HG02938 (cell line): ENCODE measurements around the gene MYZAP.

ENCODE experiments used
- ATAC-seq: cut with Tn5 transposase; IDR thresholded peaks from one replicate; pipeline ENCODE4 v1.9.1; 2021; ENCODE audit warnings: mild to moderate bottlenecking, moderate library complexity; ENCODE audit not compliant: unreplicated experiment

The MYZAP gene

DNA sequence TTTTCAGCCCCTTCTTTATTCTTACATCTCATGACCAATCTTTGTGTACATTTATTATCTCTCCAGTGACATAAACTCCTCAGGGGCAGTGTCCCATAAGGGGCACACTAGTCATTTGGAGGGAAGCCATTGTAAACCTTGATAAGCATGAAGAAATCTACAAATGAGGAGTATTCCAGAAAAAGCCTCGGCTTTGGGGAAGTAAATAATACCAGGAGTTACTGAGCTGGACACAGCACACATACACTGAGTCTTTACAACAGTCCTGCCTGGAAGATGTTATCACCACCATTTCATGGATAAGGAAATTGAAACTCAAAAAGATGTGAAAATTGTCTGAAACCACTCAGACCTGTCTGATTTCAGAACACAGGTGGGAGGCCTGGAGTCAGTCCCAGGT is 99.4 kb downstream of the MYZAP start:
- ATAC-seq: no peak

DNA sequence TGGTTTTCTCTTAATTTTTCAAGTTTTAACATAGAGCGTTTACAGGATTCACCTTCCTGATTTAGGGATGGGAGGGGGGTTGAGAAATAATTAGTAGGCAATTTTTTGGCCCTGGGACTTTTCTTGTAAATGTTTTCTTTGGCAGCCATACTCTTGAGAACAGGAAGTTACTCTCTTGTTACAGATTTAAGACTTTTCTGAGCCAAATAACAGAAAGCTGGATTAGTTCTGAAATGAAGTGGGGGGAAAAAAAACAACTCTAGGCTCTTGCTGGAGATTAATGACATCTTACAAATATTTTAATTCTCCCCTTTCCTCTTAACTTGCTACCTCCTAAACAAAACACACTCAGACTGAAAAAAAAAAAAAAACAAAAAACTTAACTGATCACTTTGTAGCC is 101.0 kb downstream of the MYZAP start:
- no peak for ATAC-seq

GRCh38 chr15:57694279-57694678 is 102.6 kb downstream of the MYZAP start:
- ATAC-seq: no peak

- ATAC-seq: no peak
Measured at GRCh38 chr15:57696146-57696545, 104.4 kb downstream of the MYZAP start.

- ATAC-seq: no peak
Measured at GRCh38 chr15:57697588-57697987, 105.9 kb downstream of the MYZAP start.

DNA sequence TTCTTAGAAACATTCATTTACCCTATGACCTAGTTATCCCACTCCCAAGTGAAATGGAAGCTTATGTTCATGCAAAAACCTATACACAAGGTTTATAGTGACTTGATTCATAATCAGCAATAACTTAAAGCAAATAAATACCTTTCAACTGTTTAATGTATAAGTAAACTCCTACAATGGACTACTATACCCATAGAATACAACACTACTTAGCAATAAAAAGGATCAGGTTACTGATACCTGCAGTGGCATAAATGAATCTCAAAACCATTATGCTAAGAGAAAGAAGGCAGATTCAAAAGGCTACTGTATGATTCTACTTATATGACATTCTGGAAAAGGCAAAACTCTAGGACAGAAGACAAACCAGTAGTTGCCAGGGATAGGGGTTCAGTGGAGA is 106.5 kb downstream of the MYZAP start:
- no peak for ATAC-seq

DNA sequence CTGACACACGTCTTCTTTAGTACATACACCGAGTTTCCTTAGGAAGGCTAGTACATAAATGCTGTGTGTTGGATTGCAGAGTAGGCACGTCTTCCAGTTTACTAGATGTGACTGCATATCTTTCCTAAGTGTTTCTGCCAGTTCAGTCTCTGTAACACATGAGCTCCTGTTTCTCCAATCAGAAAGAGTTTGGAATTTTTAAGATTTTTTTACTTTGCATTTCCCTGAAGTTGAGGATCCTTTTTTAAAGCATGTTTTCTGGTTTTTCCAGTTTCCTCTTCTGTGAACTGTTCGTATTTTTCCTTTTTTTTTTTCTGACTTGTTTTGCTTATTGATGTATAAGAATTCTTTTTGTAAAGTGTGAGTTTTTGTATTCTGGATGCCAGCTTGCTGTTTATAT is 107.3 kb downstream of the MYZAP start:
- no peak for ATAC-seq

DNA sequence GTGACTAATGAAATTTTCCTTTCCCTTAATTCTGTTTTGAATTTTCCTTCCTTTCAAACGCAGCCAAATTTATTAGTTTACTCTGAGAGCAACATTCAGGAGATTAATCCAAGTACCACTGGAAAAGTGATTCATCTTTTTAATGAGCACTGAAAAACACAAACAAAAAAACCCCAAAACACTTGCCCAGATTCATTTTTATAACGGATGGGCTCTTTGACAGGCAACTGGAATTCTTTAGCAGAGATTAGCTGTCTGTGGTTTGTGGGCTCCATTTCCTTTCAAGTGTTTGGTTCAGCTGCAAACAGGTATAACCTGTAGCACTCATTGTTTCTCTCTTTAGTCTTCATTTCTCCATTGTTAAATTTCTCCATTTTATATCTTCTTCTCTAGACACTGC is 111.7 kb downstream of the MYZAP start:
- ATAC-seq: no peak

- ATAC-seq: no peak
Measured at GRCh38 chr15:57704441-57704840, 112.7 kb downstream of the MYZAP start.

DNA sequence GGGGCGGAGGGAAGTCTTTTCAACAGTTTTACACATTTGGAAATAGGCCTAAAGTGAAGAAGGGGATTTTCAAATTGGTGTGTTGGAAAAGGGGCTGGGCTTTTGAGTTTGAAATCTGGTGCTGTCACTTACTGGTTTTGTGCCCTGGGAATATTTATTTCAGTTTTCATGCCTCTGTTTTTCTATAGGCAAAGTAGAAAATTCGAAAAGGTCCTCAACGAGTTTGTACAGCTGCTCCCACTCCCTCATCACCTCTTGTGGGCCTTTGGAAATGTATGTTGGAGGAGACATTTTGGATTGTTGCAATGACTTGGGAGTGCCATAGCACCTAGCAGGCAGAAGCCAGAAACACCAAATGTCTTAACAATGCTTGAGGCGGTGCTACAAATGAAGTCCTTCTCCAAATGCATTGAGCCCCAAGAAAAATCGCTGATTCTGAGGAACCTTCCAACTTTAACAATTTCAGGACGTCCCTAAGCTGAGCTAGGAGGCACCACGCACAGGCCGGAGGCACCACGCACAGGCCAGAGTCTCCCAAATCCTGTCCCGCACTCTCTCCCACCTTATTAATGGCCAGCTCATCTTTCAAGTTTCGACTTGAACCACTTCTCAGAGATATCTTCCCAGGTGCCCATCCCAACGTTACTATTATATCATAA is 114.2 kb downstream of the MYZAP start:
- no peak for ATAC-seq

- ATAC-seq: peak; percentile 96
Measured at GRCh38 chr15:57706405-57707209, 114.9 kb downstream of the MYZAP start, which contains the start of gene POLR2M. POLR2M (plus strand) TSS chr15:57706714; CDS start chr15:57706843, 129 bp downstream.

- no peak for ATAC-seq
Measured at GRCh38 chr15:57708047-57708446, 116.3 kb downstream of the MYZAP start.

- no peak for ATAC-seq
Measured at GRCh38 chr15:57718309-57718708, 126.6 kb downstream of the MYZAP start.

DNA sequence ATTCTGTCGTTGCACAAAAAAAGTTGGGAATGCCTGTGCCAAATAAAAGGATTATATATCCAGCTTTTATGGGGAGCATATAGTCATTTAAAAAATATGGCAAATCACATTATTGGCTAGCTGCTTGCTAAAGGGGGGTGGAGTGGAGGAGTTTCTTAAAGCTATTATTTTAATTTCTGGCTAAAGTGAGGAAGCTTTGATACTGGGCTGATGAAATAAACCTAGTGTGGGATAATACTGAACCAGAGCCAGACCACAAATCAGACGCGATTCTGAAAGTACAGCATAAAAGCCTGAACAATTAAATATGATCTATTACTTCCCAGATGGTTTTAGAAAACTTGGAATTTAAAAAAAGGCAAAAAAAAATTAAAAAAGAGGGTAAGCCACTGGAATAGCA is 129.2 kb downstream of the MYZAP start:
- ATAC-seq: no peak

- no peak for ATAC-seq
Measured at GRCh38 chr15:57726411-57726810, 134.7 kb downstream of the MYZAP start.

DNA sequence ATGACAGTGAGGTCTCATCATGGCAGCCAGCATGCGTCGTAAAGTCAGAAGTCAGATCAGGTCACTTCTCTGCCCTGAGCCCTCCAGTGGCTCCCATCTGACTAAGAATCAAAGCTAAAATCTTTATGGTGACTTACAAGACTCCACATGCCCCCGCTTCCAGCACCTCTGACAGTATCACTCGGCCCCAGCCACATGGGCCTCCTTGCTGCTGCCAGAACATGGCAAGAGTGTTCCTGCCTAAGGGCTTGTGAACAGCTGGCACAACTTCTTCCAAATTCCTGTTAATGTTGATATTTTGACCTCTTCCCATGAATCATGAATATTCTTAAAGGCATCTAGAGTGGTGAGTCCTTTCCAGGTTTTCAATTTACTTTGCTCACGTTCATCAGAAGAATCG is 135.3 kb downstream of the MYZAP start:
- no peak for ATAC-seq

GRCh38 chr15:57728436-57728835 is 136.7 kb downstream of the MYZAP start:
- ATAC-seq: no peak

GRCh38 chr15:57730876-57731275 is 139.2 kb downstream of the MYZAP start:
- no peak for ATAC-seq

DNA sequence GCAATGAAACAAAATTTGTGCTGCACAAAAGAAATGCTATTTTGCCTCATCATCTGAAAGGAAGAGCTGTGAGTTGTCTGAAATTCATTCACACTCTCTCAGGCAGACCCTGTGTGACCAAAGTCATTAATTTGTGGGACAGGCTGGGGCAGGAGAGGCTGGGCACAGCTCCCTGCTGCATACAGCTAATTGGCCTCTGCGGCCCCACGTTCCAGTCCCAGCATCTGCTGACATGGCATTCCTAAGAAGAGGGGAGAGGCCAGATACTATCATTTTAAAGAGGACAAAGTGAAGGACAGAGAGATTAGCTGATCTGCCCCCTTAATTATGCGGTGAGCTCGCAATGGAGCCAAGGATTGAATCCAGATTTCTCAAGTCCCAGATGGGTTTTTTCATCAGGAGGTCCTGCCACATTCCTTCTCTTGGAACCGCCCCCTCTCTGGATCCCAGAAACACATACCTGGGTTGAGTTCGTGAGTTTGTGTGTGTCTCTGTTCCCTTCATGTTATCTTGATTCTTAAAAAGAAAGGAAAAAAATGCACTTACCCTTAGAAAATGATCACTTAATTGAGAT is 139.9 kb downstream of the MYZAP start:
- ATAC-seq: no peak

DNA sequence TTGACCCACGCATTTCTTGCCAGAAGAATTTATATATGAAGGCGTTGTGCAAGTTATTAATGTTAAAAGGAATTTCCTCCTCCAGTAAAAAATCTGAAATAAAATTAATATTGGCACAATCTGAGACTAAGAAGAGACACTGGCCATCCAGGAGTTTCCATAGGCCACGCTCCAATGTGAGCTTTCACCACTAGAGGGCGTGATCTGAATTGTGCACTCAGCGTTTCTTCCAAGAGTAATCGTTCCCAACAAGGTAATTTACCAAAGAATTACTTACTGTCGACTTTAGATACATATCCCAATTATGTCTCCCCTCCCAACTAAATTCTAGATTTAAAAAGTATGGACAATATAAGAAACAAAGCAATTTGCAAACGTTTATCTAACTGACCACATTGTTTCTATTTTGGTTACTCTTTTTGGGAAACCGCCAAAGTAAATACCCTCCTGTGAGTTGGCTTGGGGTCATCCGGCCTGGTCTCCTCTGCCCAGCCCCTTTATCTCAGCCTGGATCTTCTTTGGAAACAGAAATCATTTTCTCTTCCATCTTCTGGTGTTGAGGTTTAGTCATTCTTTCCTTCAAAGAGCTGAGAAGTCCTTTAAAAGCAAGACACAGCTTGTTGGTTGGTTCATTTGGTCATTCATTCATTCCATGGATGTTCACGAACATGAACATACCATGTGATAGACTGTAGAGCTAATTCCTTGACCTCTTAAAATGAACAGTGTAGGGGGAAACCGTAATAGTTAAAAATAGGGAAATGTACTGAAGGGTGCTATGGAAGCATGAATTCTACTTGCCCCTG is 141.0 kb downstream of the MYZAP start:
- ATAC-seq: no peak

- ATAC-seq: no peak
Measured at GRCh38 chr15:57734860-57735259, 143.2 kb downstream of the MYZAP start.
